Uterus (tissue), 2 donors: ENCODE results near the gene ZNF254.

Source experiments
- CTCF ChIP-seq, 4 experiments: fragments of 200-600 bp in 2 of 4; fragments of 450-650 bp in 2 of 4; sonication (generic) in 2 of 4; IDR thresholded peaks; one replicate each; pipeline ENCODE4 v1.5.1; 2016 to 2019; ENCODE audit warnings: antibody characterized with exemption in 4 of 4, mild to moderate bottlenecking in 2 of 4, moderate library complexity in 1 of 4
- POLR2A ChIP-seq, 2 donors: fragments of 450-650 bp; IDR thresholded peaks; one replicate each; pipeline ENCODE4 v1.6.1; 2016; ENCODE audit warnings: antibody characterized with exemption in 2 of 2, mild to moderate bottlenecking in 1 of 2, moderate library complexity in 1 of 2

- TF ChIP-seq CTCF (IDR thresholded peaks at IDR 0.05): no peak
- TF ChIP-seq POLR2A (IDR thresholded peaks at IDR 0.05): no peak
These were observed 11.4 kb downstream of the ZNF254 start for GRCh38 chr19:24098359-24098758.
